ENCODE measurements around the gene HHIP.

- TF ChIP-seq CTCF (IDR thresholded peaks at IDR 0.05; ENCODE audit: low read length) (no peak), EZH2 (IDR thresholded peaks at IDR 0.05; ENCODE audit: borderline replicate concordance, low read length) (no peak)
Observed at GRCh38 chr4:144645102-144645630, 790 bp upstream of the HHIP start.
